Measurements from ENCODE around the gene STX3. TPM values are rescaled to one million over a fixed set of nuclear protein-coding genes. Genes with fewer than 3 reads are reported as not detected.

STX3 gene
- total and polyA plus RNA-seq, 2 of the 4 experiments (the other 2 are of a cell fraction), result 5.0 to 5.4 TPM

- H2BK15ac ChIP-seq (ENCODE audit: low read depth, low read length), result no peak overlapping the region
- H4K91ac ChIP-seq (ENCODE audit: insufficient read depth, low read depth, low read length), result no peak overlapping the region
- no peaks in the 10 kb centered on the region for H3K79me1 ChIP-seq (ENCODE audit: low read depth in 1 of 2, low read length in 2 of 2)
- H3K4me3 ChIP-seq (ENCODE audit: insufficient read depth, low read depth, low read length), result no peak overlapping the region
- no peaks in the 10 kb centered on the region for H3K9me1 ChIP-seq (ENCODE audit: insufficient read depth, low read length)
- no CpG with 5 or more reads among the region's 1 CpG for WGBS, 2 experiments (ENCODE audit: extremely low coverage in 2 of 2, insufficient read length in 1 of 2)
- no peak overlapping the region for H2AK5ac ChIP-seq (ENCODE audit: low read depth, low read length)
- POLR2A ChIA-PET (ENCODE audit: unreplicated experiment), result no interaction called here
- no peak overlapping the region for H3K4me2 ChIP-seq (ENCODE audit: low read depth, low read length)
- H3K18ac ChIP-seq (ENCODE audit: low read depth, low read length), result no peak overlapping the region
- H3K56ac ChIP-seq (ENCODE audit: extremely low read depth, insufficient read depth, low read length), result no peak overlapping the region
- no peaks in the 10 kb centered on the region for H4K20me1 ChIP-seq (ENCODE audit: insufficient read depth, low read length)
- no peaks in the 10 kb centered on the region for H3K4me1 ChIP-seq (ENCODE audit: control insufficient read depth, insufficient read depth, low read length)
- no peak overlapping the region for H2BK120ac ChIP-seq (ENCODE audit: low read depth, low read length)
- H2BK5ac ChIP-seq (ENCODE audit: low read depth, low read length, poor library complexity, severe bottlenecking), result no peak overlapping the region
- CTCF ChIA-PET, result interaction anchor here (0.6 kb wide), 1 partner anchor 378 kb away, joined by 4 read pairs; no protein-coding TSS in a partner anchor
- H3K27me3 ChIP-seq (ENCODE audit: control insufficient read depth, insufficient read depth, low read length), result peaks cover 6% of the 10 kb centered on the region
- DNase-seq (no peak), ATAC-seq (ENCODE audit: low read depth) (no peak)
- no peak overlapping the region for H2BK20ac ChIP-seq (ENCODE audit: low read depth, low read length)
- no peak overlapping the region for H4K8ac ChIP-seq (ENCODE audit: low read depth in 2 of 2, low read length in 2 of 2)
- no peak for TF ChIP-seq RAD21 (IDR thresholded peaks at IDR 0.05; ENCODE audit: low read length)
- no peak for TF ChIP-seq MAFK (IDR thresholded peaks at IDR 0.05; ENCODE audit: low read depth, low read length)
- no peak for TF ChIP-seq POLR2A (IDR thresholded peaks at IDR 0.05; ENCODE audit: low read depth, low read length)
- TF ChIP-seq FOS (IDR thresholded peaks at IDR 0.05; ENCODE audit: low read depth, low read length), result no peak
- TF ChIP-seq RCOR1 (IDR thresholded peaks at IDR 0.05; ENCODE audit: insufficient replicate concordance, low read length), result no peak
- TF ChIP-seq MAZ (IDR thresholded peaks at IDR 0.05; ENCODE audit: borderline replicate concordance, low read depth, low read length), result no peak
- no peak for TF ChIP-seq BHLHE40 (IDR thresholded peaks at IDR 0.05; ENCODE audit: low read depth, low read length)
- no peak for TF ChIP-seq ELK1 (IDR thresholded peaks at IDR 0.05; ENCODE audit: borderline replicate concordance, low read depth, low read length)
- no peak for TF ChIP-seq CTCF (conservative IDR thresholded peaks at IDR 0.05; ENCODE audit: low read depth, low read length)
- TF ChIP-seq SMC3 (IDR thresholded peaks at IDR 0.05; ENCODE audit: low read depth, low read length), result no peak
- in situ Hi-C loops (cut with MboI; ENCODE audit: low sequenced_read_pairs), result no loop called here
- no peak overlapping the region for H3K23ac ChIP-seq (ENCODE audit: low read depth, low read length)
- H3K27ac ChIP-seq (ENCODE audit: insufficient read depth, low read length), result no peak overlapping the region
- H3K36me3 ChIP-seq (ENCODE audit: control insufficient read depth, insufficient read depth, low read length), result no peaks in the 10 kb centered on the region
- no peak overlapping the region for H3K9ac ChIP-seq (ENCODE audit: low read depth, low read length)
- H2AK9ac ChIP-seq (replicated peaks; ENCODE audit: low read depth, low read length, poor library complexity), result no peak overlapping the region
- no peak overlapping the region for H2AFZ ChIP-seq (replicated peaks; ENCODE audit: low read length, poor library complexity)
- no peak overlapping the region for H3K14ac ChIP-seq (replicated peaks; ENCODE audit: low read depth, low read length)
- H3K9me3 ChIP-seq (ENCODE audit: control insufficient read depth, insufficient read depth, low read length), result no peaks in the 10 kb centered on the region
- dilution Hi-C loops (cut with HindIII; ENCODE audit: low sequenced_read_pairs, unreplicated experiment), result no loop called here
- H4K5ac ChIP-seq (ENCODE audit: low read depth, low read length), result no peak overlapping the region
- BruUV-seq (replicated peaks), result no TSS peak
- intact Hi-C loops (cut with micrococcal nuclease), result no loop called here
- no peak overlapping the region for H3K4ac ChIP-seq (ENCODE audit: low read depth, low read length)
These were observed 60.6 kb downstream of the STX3 start for GRCh38 chr11:59815754-59816153.
